Right lung (tissue), 5 donors: ENCODE data around the gene ABCG1. TPM values are rescaled to one million over a fixed set of nuclear protein-coding genes. Genes with fewer than 3 reads are reported as not detected.

Source experiments
- DNase-seq, 2 donors: peaks; one replicate each; pipeline ENCODE4 v3.0.0-alpha.2; 2013
- polyA plus RNA-seq, 5 donors: library from polyadenylated mRNA; unstranded; fragments of 120-200 nt; gene quantifications; one replicate each; pipeline versions ENCODE4 v1.2.1 to v1.2.3, GENCODE V29; 2013; ENCODE audit warnings: inconsistent platforms in 1 of 5, low replicate concordance in 1 of 5; ENCODE audit not compliant: insufficient read length in 5 of 5, insufficient read depth in 1 of 5

The ABCG1 gene
- polyA plus RNA-seq, 5 donors = 6.7 to 10.1 (median 8.8) TPM

DNA sequence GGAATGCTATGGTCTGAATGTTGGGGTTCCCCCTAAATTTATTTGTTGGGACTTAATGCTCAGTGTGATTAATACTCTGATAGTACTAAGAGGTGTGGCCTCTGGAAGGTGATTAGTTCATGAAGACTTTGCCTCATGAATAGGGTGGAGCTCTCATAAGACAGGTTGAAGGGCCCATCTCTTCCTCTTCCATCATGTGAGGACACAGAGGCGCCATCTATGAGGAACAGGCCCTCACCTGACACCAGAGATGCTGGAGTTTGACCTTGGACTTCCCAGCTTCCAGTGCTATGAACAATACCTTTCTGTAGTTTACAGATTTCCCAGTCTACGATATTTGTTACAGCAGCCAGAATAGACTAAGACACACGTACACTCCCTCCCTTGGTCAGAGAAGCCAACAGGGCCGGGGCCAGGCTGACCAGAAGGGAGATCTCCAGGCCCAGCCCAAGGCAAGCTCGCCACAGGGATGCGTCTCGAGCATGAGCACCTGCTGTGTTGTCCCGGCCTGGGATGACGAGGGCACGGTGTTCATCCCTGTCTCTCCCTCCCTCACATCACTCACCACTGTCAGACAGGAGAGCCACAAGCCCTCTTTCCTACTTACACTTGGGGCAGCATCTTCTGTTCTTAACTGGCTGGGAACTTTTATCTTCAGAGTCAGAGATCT is 4.7 kb upstream of the ABCG1 start:
- no peak for DNase-seq

GRCh38 chr21:42214921-42215320 is 4.0 kb upstream of the ABCG1 start:
- DNase-seq = no peak

- DNase-seq = no peak
Observed at GRCh38 chr21:42215942-42216725, 2.8 kb upstream of the ABCG1 start.

DNA sequence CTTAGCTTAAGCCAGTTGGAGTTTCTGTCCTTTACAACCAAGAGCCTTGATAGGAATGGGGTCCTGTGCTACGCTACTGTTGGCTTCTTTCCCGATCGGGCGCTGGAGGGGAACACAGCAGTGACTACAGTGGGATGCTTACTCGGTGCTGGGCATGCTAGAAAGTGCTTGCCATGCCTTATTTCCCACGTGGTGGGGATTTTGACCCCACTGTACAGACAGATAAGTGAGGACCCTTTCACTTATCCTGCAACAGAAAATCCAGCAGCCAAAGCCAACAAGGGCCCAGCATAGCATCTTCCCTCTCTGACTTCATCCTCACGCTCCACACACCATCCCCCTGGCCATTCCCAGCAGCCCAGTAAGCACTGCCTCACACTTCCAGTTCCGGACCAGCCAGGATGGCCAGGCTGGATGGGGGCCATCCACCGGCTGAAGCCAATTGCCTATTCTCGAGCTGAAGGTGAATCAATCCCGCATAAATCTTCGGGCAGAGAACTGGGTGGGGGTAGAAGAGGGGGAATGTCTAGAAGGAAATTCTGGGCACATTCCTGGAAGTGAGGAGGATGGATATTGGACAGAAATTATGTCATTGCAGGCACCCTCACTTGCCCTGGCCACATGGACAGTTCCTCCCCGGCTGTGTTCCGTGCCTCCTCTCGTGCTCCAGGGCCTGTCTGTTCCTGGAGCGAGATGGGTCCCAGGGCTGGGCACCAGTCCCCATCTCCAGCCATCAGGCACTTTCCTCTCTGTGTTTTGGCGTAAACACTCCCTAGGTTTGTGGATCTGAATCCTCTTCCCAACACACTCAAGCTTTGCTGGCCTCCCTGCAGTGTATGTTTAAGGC is 2.0 kb upstream of the ABCG1 start:
- DNase-seq = no peak

GRCh38 chr21:42219606-42220137 is 732 bp downstream of the ABCG1 start:
- no peak for DNase-seq

DNA sequence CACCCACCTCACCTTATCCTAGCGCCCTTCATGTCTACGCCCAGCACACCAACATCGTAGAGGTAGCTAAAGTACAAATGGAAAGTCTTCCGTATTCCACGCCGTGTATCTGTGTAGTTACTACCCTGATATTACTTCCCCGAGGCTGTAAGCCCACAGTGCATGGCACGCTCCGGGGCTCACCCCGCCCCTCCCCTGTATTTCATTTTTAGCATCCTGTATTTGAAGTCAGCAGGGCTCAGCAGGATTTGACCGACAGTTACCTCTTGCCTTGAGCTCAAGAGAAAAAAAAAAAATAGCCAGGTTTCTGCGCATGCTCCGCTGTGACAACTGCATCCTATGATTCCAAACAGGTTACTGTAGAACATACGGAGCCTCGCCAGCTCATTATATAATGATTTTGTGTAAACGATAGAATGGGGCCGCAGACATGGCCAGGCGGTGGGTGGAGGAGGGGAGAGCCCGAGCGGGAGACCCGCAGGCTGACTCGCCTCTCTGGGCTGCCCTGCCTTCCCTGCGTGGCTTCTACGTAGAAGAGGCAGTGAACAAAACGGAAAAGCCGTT is 1.3 kb downstream of the ABCG1 start:
- peak; percentile 71 to 77 for DNase-seq

- no peak for DNase-seq
Observed at GRCh38 chr21:42221581-42222345, 2.8 kb downstream of the ABCG1 start.

DNA sequence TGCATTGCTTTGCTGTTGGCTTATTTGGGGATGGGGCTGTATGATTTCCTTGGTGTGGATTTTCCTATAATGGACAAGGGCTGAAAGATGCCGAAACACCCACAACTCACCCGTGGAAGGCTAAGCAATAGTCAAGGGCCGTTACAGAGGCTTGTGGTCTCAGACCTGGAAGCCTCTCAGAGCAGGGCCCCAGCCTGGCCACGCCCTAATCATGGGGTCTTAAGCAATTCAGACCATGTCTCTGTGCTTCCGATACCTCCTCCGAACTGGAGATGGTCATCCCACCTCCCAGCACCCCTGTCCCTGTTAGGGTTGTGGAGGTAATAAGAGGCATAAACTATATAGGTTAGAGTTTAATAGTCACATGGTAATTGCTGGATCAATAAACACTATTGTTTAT is 3.4 kb downstream of the ABCG1 start:
- DNase-seq = no peak

DNA sequence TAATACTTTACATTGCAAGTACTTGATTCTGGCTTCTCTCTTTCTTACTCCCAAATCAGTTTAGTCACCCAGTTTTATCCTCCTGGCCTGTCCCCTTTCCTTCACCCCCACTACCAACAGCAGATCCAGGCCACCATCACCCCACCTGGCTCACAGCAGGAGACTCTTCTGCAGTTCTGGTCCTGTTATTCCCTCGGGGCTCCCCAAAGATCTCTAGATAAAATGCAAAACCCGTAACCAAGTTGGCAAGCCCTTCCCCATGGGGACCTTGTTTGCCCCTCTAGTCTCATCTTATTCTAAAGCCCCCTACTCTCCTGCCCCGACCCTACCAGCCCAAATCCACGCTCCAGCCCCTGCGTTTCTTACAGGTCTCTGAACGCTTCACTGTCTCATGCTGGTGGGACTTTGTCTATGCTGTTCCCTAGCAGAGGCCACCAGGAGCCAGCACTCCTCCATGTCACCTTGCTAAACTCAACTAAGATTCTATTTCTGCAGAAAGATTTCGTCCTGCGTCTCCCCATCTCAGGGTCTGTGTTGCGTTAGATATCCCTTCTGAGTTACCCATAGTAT is 4.0 kb downstream of the ABCG1 start:
- no peak for DNase-seq

DNA sequence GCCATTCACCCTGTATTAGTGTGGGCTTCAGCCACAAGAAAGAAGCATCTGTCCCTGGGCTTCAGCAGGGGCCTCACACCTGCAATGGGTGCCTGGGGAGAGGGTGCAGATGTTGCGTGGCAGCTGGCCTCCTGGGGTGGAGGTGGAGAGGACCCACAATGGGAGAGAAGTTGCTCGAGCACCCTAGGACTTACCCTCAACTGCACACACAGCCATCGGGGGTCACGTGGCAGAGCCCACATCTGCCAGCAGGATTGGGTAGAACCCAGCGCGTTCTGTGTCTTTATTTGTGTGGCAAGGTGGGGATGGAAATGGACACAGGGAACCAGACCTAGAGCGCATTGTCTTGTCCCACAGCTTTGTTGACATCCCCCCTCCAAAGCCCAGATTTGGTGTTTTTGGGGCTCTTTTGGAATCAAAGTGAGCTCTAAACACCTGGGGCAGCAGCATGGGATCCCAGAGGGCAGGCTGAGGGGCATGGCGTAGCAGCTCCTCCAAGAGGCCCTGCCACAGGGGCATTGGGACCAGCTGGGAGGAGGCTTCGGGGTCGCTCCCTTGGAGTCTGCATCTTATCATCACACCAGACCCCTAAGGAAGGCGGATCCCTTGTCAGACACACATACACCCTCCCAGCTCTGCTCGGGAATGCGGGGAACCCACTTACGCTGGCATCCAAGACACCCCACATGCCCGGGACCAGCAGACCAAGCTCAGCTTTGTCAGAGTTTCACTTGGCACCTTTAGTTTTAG is 5.1 kb downstream of the ABCG1 start:
- DNase-seq = no peak

DNA sequence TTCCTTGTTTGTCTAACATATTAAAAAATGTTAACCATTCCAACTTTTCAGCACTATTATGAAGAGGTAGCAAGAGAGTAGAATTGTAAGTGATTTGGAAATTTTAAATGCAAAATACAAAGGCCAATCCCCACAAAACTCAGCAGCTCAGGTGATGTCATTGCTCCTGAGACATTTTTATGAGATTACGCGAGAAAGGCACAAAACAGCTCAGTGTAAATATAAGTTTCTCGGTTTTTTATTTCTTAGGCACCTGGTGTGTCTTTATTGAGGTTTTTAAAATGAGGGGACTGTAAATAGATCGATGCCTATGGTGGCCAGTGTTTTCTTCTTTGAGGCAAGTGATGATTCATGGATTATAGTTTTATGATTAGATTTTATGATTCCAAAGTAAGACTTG is 6.1 kb downstream of the ABCG1 start:
- DNase-seq = no peak

GRCh38 chr21:42225571-42226155 is 6.7 kb downstream of the ABCG1 start:
- DNase-seq = no peak

DNA sequence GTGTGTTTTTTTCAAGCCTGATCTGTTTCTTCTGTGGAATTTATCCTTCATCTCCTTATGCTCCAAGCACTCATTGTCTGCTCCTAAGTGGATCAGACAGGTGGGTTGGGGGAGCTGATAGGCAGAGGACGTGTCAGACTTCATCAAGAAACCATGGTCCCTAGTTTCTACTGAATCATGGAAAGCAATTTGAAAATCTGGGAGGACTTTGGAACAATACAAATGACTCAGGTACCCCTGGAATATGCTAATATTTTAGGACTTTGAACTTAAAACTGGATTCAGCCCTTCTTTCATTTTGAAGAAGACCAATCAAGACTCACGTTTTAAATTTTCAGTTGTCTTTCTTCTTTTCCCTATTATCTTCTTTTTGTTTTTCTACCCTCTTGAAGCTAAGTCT is 7.7 kb downstream of the ABCG1 start:
- DNase-seq = no peak

DNA sequence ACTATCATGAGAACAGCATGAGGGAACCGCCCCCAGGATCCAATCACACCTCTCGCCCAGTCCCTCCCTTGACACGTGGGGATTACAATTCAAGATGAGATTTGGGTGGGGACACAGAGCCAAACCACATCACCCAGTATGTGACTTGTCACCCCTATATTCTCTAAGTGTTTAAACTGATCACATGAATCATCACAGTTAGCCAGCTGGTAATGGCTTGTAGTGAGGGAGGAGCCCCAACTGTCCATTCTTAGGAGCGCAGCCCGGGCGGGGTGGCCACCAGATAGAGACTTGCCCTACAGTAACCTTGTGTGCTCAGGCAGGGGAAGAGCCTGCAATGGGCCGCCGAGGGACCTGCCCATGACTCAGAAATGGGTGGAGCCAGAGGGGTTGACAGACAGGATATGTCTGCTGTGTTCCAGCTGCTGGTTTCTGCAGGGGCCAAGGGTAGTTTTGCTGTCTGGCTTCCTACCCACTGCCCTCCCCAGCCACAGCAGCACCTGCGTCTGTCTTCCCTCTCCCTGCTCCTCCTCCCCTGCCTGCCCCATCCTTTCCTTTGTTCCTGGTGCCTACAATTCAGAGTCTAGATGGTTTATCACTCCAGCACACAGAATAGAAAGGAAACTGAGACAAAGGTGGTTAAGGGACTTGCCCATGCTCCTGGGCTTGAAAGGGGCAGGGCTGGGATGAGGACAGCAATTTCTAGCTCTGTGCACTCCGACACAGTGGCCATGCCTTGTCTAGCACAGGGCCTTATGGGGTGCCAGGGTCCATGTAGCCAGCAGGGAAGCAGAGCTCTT is 9.2 kb downstream of the ABCG1 start:
- DNase-seq = no peak

DNA sequence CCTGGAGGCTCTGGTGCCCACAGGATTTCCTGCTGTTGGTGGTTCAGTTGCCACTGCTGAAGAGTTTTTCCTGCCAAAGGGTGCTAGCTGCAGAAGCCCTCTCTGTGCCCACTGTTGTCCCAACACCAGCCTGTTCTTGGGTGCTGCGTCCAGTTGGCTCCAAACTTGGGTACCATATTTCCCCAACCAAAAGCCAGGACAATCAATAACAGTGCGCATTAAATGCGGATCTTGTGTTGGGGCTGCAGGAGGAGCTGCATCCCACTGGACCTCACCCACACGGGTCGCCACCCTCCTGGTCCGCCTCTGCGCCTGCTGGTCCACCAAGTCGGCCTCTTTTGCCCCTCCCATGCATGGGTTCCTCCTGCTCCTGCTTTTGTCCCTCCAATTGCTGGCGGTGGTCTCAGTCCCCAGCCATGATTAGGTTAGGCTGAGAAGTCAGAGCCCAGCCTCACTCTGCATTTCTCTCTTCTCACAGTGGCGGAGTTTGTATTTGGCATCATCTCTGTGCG is 9.8 kb downstream of the ABCG1 start:
- no peak for DNase-seq

- DNase-seq = no peak
Observed at GRCh38 chr21:42229676-42230075, 10.7 kb downstream of the ABCG1 start.

DNA sequence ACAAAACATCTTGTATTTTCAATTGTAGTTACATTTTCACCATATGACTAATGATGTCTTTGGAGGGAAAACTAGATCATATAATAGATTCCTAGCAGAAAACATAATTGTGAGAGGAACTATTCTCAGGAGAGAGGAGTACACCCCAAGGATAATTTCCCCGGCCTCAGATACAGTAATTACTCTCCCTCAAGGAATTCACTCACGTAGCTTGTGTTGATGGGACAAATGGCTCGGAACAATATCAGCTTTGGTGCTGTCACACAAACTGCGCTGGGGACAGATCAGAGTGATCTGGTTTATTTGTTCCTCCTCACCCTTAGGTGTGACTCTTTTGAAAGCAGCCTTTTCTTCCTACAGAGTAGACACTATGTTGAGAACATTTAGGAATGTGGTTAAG is 11.2 kb downstream of the ABCG1 start:
- no peak for DNase-seq

DNA sequence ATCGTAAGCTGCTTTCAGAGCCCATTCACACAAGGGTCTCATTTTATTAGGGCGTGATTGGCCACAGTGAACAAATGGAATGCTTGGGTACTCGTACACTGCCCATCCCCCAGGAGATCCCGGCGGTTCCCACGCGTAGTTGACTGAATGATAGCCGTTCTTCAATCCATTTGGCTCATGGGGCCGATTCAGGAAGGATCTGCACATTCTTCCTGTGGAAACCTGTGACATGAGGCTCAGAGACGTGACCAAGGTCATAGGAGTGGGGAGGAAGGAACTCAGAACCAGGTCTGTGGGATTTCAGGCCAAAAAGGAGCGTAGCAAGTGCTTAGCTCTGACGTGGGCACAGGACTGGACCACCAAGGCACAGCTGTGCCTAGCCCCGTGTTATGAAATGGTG is 11.7 kb downstream of the ABCG1 start:
- no peak for DNase-seq

GRCh38 chr21:42231756-42232155 is 12.8 kb downstream of the ABCG1 start:
- DNase-seq = no peak
